ENCODE data around the gene RILP. TPM values are rescaled to one million over a fixed set of nuclear protein-coding genes. Genes with fewer than 3 reads are reported as not detected.

The RILP gene
- total RNA-seq, 4 donors from 2014 or later: 59.3 to 185 (median 108) TPM

DNA sequence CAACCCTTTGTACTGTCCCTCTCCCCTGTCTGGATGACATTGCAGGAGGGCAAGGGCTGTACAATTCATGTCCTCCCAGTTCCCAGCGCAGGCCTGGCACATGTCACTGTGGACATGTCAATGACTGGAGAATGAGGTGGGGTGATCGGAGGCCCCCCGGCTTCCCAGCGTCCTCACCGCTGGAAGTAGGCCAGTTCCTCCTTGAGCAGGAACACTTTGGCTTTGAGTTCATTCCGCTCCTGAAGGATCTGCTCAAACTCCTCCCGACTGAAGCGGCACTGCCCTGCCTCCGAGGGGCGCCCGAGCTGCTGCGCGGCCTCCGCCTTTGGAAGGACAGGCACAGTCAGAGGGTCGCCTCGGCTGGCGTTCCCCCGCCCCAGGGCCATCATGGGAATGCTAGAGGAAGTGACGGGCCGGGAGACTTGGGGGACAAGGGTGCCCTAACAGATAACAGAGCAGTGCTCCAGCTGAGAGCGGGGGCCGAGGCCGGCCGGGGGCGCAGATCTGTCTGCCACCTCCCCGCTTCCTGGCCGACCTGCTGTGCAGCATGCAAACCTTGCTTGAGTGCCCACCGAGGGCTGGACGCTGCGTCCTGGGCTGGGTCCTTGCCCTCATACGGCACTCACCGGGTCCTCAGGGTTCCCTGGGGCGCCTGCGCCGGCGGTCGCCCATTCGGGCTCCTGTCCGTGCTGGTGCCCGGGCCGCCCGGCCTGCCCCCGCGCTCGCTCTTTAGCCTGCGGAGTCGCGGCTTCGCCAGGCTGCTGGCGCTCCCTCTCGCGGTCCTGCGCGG, 1.3 kb downstream of the RILP start:
- in situ Hi-C loops (cut with MboI; ENCODE audit: low pct_ligation_motif_present in 1 of 4, low pct_unique_long_range_greater_than_20kb in 1 of 4, low sequenced_read_pairs in 3 of 4): no loop called here
- Histone ChIP-seq H3K4me1 (peaks cover 24 to 44% (median 40%) of the 10 kb centered on the region in 4 donors), H3K27me3 (no peaks in the 10 kb centered on the region), H3K9me3 (no peaks in the 10 kb centered on the region), H3K4me3 (peak overlapping the region; percentile 8 to 77 (median 53)), H3K27ac (peak overlapping the region; percentile 97 to 100 (median 100)), H3K36me3 (peaks cover 0 to 27% (median 10%) of the 10 kb centered on the region in 4 donors)
- peak; percentile 53 for DNase-seq
- WGBS, 2 donors (ENCODE audit: low coverage in 1 of 2): 14% methylated on average over 46 of the region's 54 CpGs; no CpG with 5 or more reads in 1 of the 2 donors
- TF ChIP-seq, protein P1, sequence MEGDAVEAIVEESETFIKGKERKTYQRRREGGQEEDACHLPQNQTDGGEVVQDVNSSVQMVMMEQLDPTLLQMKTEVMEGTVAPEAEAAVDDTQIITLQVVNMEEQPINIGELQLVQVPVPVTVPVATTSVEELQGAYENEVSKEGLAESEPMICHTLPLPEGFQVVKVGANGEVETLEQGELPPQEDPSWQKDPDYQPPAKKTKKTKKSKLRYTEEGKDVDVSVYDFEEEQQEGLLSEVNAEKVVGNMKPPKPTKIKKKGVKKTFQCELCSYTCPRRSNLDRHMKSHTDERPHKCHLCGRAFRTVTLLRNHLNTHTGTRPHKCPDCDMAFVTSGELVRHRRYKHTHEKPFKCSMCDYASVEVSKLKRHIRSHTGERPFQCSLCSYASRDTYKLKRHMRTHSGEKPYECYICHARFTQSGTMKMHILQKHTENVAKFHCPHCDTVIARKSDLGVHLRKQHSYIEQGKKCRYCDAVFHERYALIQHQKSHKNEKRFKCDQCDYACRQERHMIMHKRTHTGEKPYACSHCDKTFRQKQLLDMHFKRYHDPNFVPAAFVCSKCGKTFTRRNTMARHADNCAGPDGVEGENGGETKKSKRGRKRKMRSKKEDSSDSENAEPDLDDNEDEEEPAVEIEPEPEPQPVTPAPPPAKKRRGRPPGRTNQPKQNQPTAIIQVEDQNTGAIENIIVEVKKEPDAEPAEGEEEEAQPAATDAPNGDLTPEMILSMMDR (IDR thresholded peaks at IDR 0.05): peak in 2 of 5 experiments; percentile 70 to 86
- TF ChIP-seq EP300 (IDR thresholded peaks at IDR 0.05; ENCODE audit: low read depth): no peak
- no peak for TF ChIP-seq POLR2A (IDR thresholded peaks at IDR 0.05)
- intact Hi-C loops (cut with DNase I; ENCODE audit: low total_unique reads): loop anchor here (5.0 kb wide), 1 partner anchor 76 kb away; no protein-coding TSS in a partner anchor

DNA sequence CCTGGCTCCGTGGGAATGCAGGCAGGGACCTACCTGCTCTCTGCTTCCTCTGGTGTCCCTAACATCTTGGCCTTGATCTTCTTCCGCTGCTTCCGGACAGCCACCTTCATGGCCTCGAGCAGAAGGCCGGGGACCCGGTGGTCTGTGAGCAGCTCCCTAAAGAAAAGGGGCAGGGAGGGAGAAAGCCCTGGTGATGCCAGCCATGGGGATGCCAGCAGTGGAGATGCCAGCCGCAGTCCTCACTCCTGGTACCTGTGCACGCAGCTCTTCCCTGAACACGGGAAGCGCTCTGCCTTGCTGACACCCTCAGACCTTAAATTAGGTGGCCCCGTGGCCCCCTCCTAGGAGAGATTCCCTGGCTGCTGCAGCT, 1.9 kb downstream of the RILP start:
- no peak for TF ChIP-seq EP300 (IDR thresholded peaks at IDR 0.05; ENCODE audit: low read depth)
- TF ChIP-seq, protein P1 (IDR thresholded peaks at IDR 0.05): no peak
- no peak for TF ChIP-seq POLR2A (IDR thresholded peaks at IDR 0.05)
- TF ChIP-seq POLR2AphosphoS5 (IDR thresholded peaks at IDR 0.05): no peak
- Histone ChIP-seq H3K27ac (peak overlapping the region; percentile 97 to 100 (median 100)), H3K27me3 (no peaks in the 10 kb centered on the region), H3K4me3 (peak overlapping the region in 1 of 4 donors; percentile 77), H3K4me1 (peaks cover 24 to 45% (median 40%) of the 10 kb centered on the region in 4 donors), H3K36me3 (peaks cover 0 to 22% (median 7%) of the 10 kb centered on the region in 4 donors), H3K9me3 (no peaks in the 10 kb centered on the region)
- intact Hi-C loops (cut with DNase I; ENCODE audit: low total_unique reads) (loop anchor here (5.0 kb wide), 1 partner anchor 75 kb away; no protein-coding TSS in a partner anchor), in situ Hi-C loops (cut with MboI; ENCODE audit: low pct_ligation_motif_present in 1 of 4, low pct_unique_long_range_greater_than_20kb in 1 of 4, low sequenced_read_pairs in 3 of 4) (no loop called here)
- DNase-seq: no peak
- WGBS, 2 donors (ENCODE audit: low coverage in 1 of 2): 80% methylated on average over 1 to 10 of the region's 11 CpGs

- peaks cover 24 to 45% (median 40%) of the 10 kb centered on the region in 4 donors for H3K4me1 ChIP-seq
These were observed 3.3 kb downstream of the RILP start for GRCh38 chr17:1646199-1646875.

DNA sequence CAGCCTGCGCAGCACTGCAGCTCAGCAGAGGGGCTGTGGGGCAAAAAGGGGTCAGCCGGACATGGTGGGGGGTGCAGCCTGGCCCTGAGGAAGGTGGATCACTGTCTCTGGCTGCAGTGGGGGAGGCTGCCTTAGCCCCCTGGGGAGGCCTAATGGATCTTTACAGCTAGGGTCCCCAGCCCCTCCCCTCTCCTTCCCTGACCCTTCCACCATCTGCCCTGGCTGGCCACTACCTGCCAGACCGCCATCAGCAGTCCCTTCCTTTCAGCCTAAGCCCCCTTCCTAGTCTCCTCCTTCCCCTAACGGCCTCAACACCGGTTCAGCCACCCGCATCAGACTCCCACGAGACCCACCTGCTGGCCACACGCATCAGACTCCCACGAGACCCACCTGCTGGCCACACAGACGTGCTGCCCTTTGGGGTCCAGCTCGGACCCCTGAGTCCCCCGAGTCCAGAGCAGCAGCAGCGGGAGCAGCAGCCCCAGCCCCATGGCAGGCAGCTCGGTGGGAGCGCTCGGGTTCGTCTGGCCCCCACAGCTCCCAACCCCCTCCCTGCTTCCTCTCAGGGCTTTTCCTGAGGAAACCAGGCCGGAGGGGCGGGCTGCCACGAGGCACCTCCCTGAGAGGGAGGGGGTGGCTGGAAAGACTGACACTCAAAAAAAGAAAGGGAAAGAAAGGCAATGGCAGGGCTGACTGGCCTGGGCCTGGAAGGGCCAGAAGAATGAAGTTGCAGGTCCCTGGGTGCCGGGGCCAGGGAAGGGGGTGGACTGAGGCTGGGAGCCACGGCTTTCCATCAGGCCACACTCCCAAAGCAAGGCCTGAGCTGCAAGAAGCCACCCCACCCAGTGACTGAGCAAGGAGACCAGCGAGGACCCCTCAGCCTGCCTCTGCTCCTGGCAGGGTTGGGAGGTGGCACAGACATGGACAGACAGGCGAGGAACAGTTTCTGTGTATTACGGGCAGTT, 4.2 kb downstream of the RILP start, which contains the start of gene SCARF1:
Gene SCARF1, minus strand, starts transcription at position 526 of the 965 bp plus-strand sequence. Its CDS starts 35 bp downstream, at position 491.
- peak within 1 kb of the TSS in 2 of 4 donors; percentile 10 to 16 for H3K4me3 ChIP-seq
- DNase-seq: no peak
- WGBS, 2 donors (ENCODE audit: low coverage in 1 of 2): 74 to 100% methylated on average over 1 to 22 of the region's 25 CpGs
- intact Hi-C loops (cut with DNase I; ENCODE audit: low total_unique reads) (loop anchor here (5.0 kb wide), 1 partner anchor 73 kb away; no protein-coding TSS in a partner anchor), in situ Hi-C loops (cut with MboI; ENCODE audit: low pct_ligation_motif_present in 1 of 4, low pct_unique_long_range_greater_than_20kb in 1 of 4, low sequenced_read_pairs in 3 of 4) (no loop called here)
- TF ChIP-seq POLR2AphosphoS5 (IDR thresholded peaks at IDR 0.05) (peak in 2 of 3 donors; percentile 26 to 53), POLR2A (IDR thresholded peaks at IDR 0.05) (no peak)
- no peaks in the 10 kb centered on the region for H3K27me3 ChIP-seq
- H3K27ac ChIP-seq: peak within 1 kb of the TSS; percentile 18 to 76 (median 50)
- peaks cover 17 to 38% (median 32%) of the 10 kb centered on the region in 4 donors for H3K4me1 ChIP-seq
- peaks cover 0 to under 1% (median 0%) of the 10 kb centered on the region in 4 donors for H3K36me3 ChIP-seq
- no peaks in the 10 kb centered on the region for H3K9me3 ChIP-seq

More at GRCh38 chr17:1646199-1646875, 3.3 kb downstream of the RILP start:
- in situ Hi-C loops (cut with MboI; ENCODE audit: low pct_ligation_motif_present in 1 of 4, low pct_unique_long_range_greater_than_20kb in 1 of 4, low sequenced_read_pairs in 3 of 4) (no loop called here), intact Hi-C loops (cut with DNase I; ENCODE audit: low total_unique reads) (loop anchor here (5.0 kb wide), 1 partner anchor 74 kb away; no protein-coding TSS in a partner anchor)
- no peak for DNase-seq
- no peak overlapping the region for H3K4me3 ChIP-seq
- H3K27me3 ChIP-seq: no peaks in the 10 kb centered on the region
- 91% methylated on average over 13 of the region's 13 CpGs; no CpG with 5 or more reads in 1 of the 2 donors for WGBS, 2 donors (ENCODE audit: low coverage in 1 of 2)
- no peaks in the 10 kb centered on the region for H3K9me3 ChIP-seq
- peaks cover 0 to 9% (median 1%) of the 10 kb centered on the region in 4 donors for H3K36me3 ChIP-seq
- peak overlapping the region in 3 of 4 donors; percentile 18 to 99 (median 60) for H3K27ac ChIP-seq
- TF ChIP-seq EP300 (IDR thresholded peaks at IDR 0.05; ENCODE audit: low read depth): no peak
